ENCODE results near the gene MACROD2.

GRCh38 chr20:14889496-14890255 is 894.4 kb downstream of the MACROD2 start:
- TF ChIP-seq CTCF (IDR thresholded peaks at IDR 0.05 in 2 of 3, conservative IDR thresholded peaks at IDR 0.05 in 1 of 3; ENCODE audit: borderline replicate concordance in 1 of 3, insufficient read depth in 1 of 3, low read depth in 2 of 3, low read length in 2 of 3) (no peak), POLR2A (IDR thresholded peaks at IDR 0.05; ENCODE audit: borderline replicate concordance, extremely low read depth, insufficient read depth, insufficient read length) (no peak)

Data from HCT116 (cell line).